K562 (cell line): Measurements from ENCODE around the gene PEX10. TPM values are rescaled to one million over a fixed set of nuclear protein-coding genes. Genes with fewer than 3 reads are reported as not detected.

ENCODE experiments used
- ATAC-seq: fragments of 200-7000 bp; cut with Tn5 transposase; 3 replicates; pipeline ENCODE4 v1.9.1; 2020; ENCODE audit warnings: moderate library complexity
- BruUV-seq: library from RNA; stranded (reverse); fragments of 400-500 nt; replicated peaks from 2 replicates; lab custom pipeline; 2021; lab: Mats Ljungman, UMichigan
- CTCF ChIA-PET: fragments of 300-600 bp; formaldehyde crosslinking; extraction: SDS; loops from one replicate; lab custom pipeline; 2021; ENCODE audit warnings: low intra/inter-chr PET ratio; lab: Yijun Ruan, JAX
- POLR2A ChIA-PET: fragments of 300-600, 350-650 bp; sonication (Branson Sonifier 250); formaldehyde crosslinking; extraction: SDS; loops from one replicate; lab custom pipeline; 2021; ENCODE audit warnings: antibody characterized with exemption, inconsistent platforms; lab: Yijun Ruan, JAX
- DNase-seq, 4 experiments: peaks; one replicate each; pipeline versions ENCODE4 v3.0.0 to v3.0.0-alpha.2; 2011 to 2018; ENCODE audit warnings: low spot score in 3 of 4, mixed read lengths in 3 of 4; ENCODE audit errors: extremely low read depth in 1 of 4
- FAIRE-seq: peaks from 2 replicates; lab custom pipeline; 2011; peaks lifted over from hg19 to GRCh38; lab: Jason Lieb, UNC
- H2AFZ ChIP-seq: 2 replicates; pipeline ENCODE4 v1.6.0; 2011; ENCODE audit warnings: low read depth, low read length, control low read depth, inconsistent platforms
- H3K27ac ChIP-seq: fragments of 200-600 bp; 3 replicates; pipeline ENCODE4 v1.8.0; 2011; ENCODE audit warnings: low read depth, mild to moderate bottlenecking, control low read depth, inconsistent platforms, low read length, moderate library complexity, mixed read lengths; ENCODE audit errors: extremely low read depth
- H3K27me3 ChIP-seq, 2 experiments: fragments of 300-600 bp in 1 of 2; 2 replicates in 1 of 2; 3 replicates in 1 of 2; pipeline versions ENCODE4 v1.6.0 to v1.8.0; 2011; ENCODE audit warnings: inconsistent platforms in 2 of 2, low read length in 2 of 2, mild to moderate bottlenecking in 1 of 2, mixed read lengths in 1 of 2, moderate library complexity in 1 of 2; ENCODE audit not compliant: control insufficient read depth in 2 of 2, insufficient read depth in 2 of 2
- H3K36me3 ChIP-seq: fragments of 300-600 bp; 3 replicates; pipeline ENCODE4 v1.8.0; 2011; ENCODE audit warnings: mild to moderate bottlenecking, low read length, inconsistent platforms; ENCODE audit not compliant: control insufficient read depth, insufficient read depth
- H3K4me1 ChIP-seq, 2 experiments: fragments of 200-600 bp in 1 of 2; replicated peaks in 1 of 2; 2 replicates in 1 of 2; 3 replicates in 1 of 2; pipeline versions ENCODE4 v1.5.1 to v1.8.0; 2011; ENCODE audit warnings: inconsistent platforms in 2 of 2, low read length in 2 of 2, mild to moderate bottlenecking in 1 of 2, mixed read lengths in 1 of 2, moderate library complexity in 1 of 2; ENCODE audit not compliant: control insufficient read depth in 2 of 2, insufficient read depth in 2 of 2
- H3K4me2 ChIP-seq: 2 replicates; pipeline ENCODE4 v1.6.1; 2011; ENCODE audit warnings: low read length, control low read depth, inconsistent platforms, mixed read lengths; ENCODE audit not compliant: insufficient read depth
- H3K4me3 ChIP-seq: fragments of 200-600 bp; sonication (generic), shearing (Covaris generic); 2 replicates; pipeline ENCODE4 v1.5.1; 2016; ENCODE audit warnings: control low read depth, inconsistent platforms
- H3K79me2 ChIP-seq: fragments of 200-600 bp; 3 replicates; pipeline ENCODE4 v1.8.0; 2011; ENCODE audit warnings: low read length, inconsistent platforms; ENCODE audit not compliant: control insufficient read depth, insufficient read depth
- H3K9ac ChIP-seq, 2 experiments: 2 replicates each; pipeline versions ENCODE4 v1.6.0 to v1.6.1; 2011; ENCODE audit warnings: low read depth in 2 of 2, low read length in 2 of 2, control low read depth in 1 of 2, inconsistent platforms in 1 of 2, mild to moderate bottlenecking in 1 of 2, mixed read lengths in 1 of 2; ENCODE audit not compliant: insufficient read depth in 1 of 2
- H3K9me1 ChIP-seq: one replicate; pipeline ENCODE4 v1.6.0; 2011; ENCODE audit warnings: inconsistent platforms, mild to moderate bottlenecking, low read length, moderate library complexity; ENCODE audit not compliant: control insufficient read depth, insufficient read depth
- H3K9me3 ChIP-seq: replicated peaks from 2 replicates; pipeline ENCODE4 v1.5.1; 2011; ENCODE audit warnings: low read depth, low read length, inconsistent platforms; ENCODE audit not compliant: control insufficient read depth, insufficient read depth
- H4K20me1 ChIP-seq: replicated peaks from 2 replicates; pipeline ENCODE4 v1.6.1; 2011; ENCODE audit warnings: low read length, inconsistent platforms, mixed read lengths; ENCODE audit not compliant: control insufficient read depth, insufficient read depth
- EZH2 ChIP-seq: IDR thresholded peaks from 2 replicates; pipeline ENCODE4 v1.6.1; 2012; ENCODE audit warnings: low read depth, mild to moderate bottlenecking, inconsistent platforms, low read length, borderline replicate concordance
- TCF7 ChIP-seq: sonication (generic); IDR thresholded peaks from 2 replicates; pipeline ENCODE4 v1.6.1; 2016; ENCODE audit warnings: antibody characterized with exemption, borderline replicate concordance
- ZNF445 ChIP-seq: fragments of 250-450 bp; sonication (Bioruptor Pico); IDR thresholded peaks from 2 replicates; pipeline ENCODE4 v1.4.0; 2020; ENCODE audit warnings: low read depth, mild to moderate bottlenecking, moderate library complexity
- WGBS: fragments of 100-300 bp; shearing (Covaris generic); methylation state at CpG from one replicate; pipeline ENCODE4 v1.1.6; 2016; ENCODE audit warnings: low coverage, mixed read lengths; ENCODE audit not compliant: insufficient coverage; ENCODE audit errors: missing lambda C conversion rate; 5-methylcytosine and 5-hydroxymethylcytosine counted together
- in situ Hi-C: fragments of 300-500 bp; cut with MboI; formaldehyde crosslinking; loops from 4 replicates; pipeline ENCODE4 v1.15.0; 2018; ENCODE audit warnings: inconsistent platforms, mixed read lengths
- intact Hi-C: fragments of 100-400 bp; cut with micrococcal nuclease; formaldehyde crosslinking; loops from 2 replicates; pipeline ENCODE4 v1.14.2; 2022
- polyA plus RNA-seq, 8 experiments: library from polyadenylated mRNA; depleted of rRNA in 4 of 8; stranded (reverse) in 5 of 8; unstranded in 3 of 8; fragments of >200 nt; fragmentation: Nextera tagmentation in 2 of 8; fragmentation: Illumina TruSeq in 1 of 8; extraction: Ambion mirVana in 2 of 8; extraction: Trizol in 1 of 8; gene quantifications; 2 replicates each; pipeline versions ENCODE4 v1.2.1 to v1.2.3, GENCODE V29; 2011 to 2014; ENCODE audit warnings: inconsistent platforms in 1 of 8, missing spikeins in 1 of 8
- total RNA-seq, 7 experiments: library from RNA; depleted of rRNA in 6 of 7; stranded (reverse); fragments of >200 nt in 6 of 7; fragmentation: Illumina TruSeq in 2 of 7; extraction: Trizol in 2 of 7; gene quantifications; 2 replicates each; pipeline versions ENCODE4 v1.2.1 to v1.2.3, GENCODE V29; 2011 to 2021; ENCODE audit warnings: low replicate concordance in 1 of 7

PEX10 gene
- total and polyA plus RNA-seq, 9 of the 15 experiments (the other 6 are each of a cell fraction or from before 2014, with no cell fraction given), result 0.03 to 26.2 (median 8.7) TPM

GRCh38 chr1:2374252-2375155, 37.9 kb downstream of the PEX10 start:
- H3K27ac ChIP-seq, result no peak overlapping the region
- DNase-seq (no peak), FAIRE-seq (no peak), ATAC-seq (no peak)
- no peaks in the 10 kb centered on the region for H3K9me1 ChIP-seq
- in situ Hi-C loops, result loop anchor here (10.0 kb wide), 1 partner anchor 180 kb away; the partner anchor contains the start of gene FAAP20
- H3K36me3 ChIP-seq, result no peaks in the 10 kb centered on the region
- H3K4me2 ChIP-seq, result no peak overlapping the region
- no peak overlapping the region for H3K4me3 ChIP-seq
- BruUV-seq, result no TSS peak
- CTCF ChIA-PET, result no interaction called here
- 6% methylated on average over 17 of the region's 17 CpGs for WGBS
- H3K79me2 ChIP-seq, result no peaks in the 10 kb centered on the region
- TF ChIP-seq ZNF445 (CRISPR knock-in tag) (no peak), EZH2 (no peak), TCF7 (no peak)
- H3K9ac ChIP-seq, result no peak overlapping the region
- peaks cover 10% of the 10 kb centered on the region for H4K20me1 ChIP-seq
- no peak overlapping the region for H2AFZ ChIP-seq
- no peaks in the 10 kb centered on the region for H3K9me3 ChIP-seq
- peaks cover 0 to 51% of the 10 kb centered on the region in 2 experiments; a peak in 1 of 5 replicates for H3K4me1 ChIP-seq
- intact Hi-C loops, result loop anchor here (10.0 kb wide), 1 partner anchor 60 kb away; no protein-coding TSS in a partner anchor
- peaks cover 66 to 94% of the 10 kb centered on the region in 2 experiments for H3K27me3 ChIP-seq
- POLR2A ChIA-PET, result no interaction called here
